Measurements from ENCODE around the gene KRTAP5-5.
"Not testable (repeated sequence)": the region's sequence is repeated elsewhere in the genome, so short reads cannot be mapped to it uniquely, and the experiment has no call there.

GRCh38 chr11:1661454-1662269 lies 32.1 kb downstream of the KRTAP5-5 start:
- not testable (repeated sequence) for TF ChIP-seq CTCF (IDR thresholded peaks at IDR 0.05; ENCODE audit: borderline replicate concordance, extremely low read depth, low read length, poor library complexity, severe bottlenecking); EZH2 (IDR thresholded peaks at IDR 0.05; ENCODE audit: borderline replicate concordance, low read depth, low read length, severe bottlenecking)
